T follicular helper cell (primary cell): ENCODE results near the gene CD180.

Source experiments
- DNase-seq: peaks from one replicate; pipeline ENCODE4 v3.0.0-alpha.2; 2020; ENCODE audit warnings: low read depth
- total RNA-seq, 2 experiments: gene quantifications; one replicate each; lab custom pipeline; 2026; lab: John Stamatoyannopoulos, UW

CD180 gene
- total RNA-seq: 0 reads per million in 2 experiments

DNA sequence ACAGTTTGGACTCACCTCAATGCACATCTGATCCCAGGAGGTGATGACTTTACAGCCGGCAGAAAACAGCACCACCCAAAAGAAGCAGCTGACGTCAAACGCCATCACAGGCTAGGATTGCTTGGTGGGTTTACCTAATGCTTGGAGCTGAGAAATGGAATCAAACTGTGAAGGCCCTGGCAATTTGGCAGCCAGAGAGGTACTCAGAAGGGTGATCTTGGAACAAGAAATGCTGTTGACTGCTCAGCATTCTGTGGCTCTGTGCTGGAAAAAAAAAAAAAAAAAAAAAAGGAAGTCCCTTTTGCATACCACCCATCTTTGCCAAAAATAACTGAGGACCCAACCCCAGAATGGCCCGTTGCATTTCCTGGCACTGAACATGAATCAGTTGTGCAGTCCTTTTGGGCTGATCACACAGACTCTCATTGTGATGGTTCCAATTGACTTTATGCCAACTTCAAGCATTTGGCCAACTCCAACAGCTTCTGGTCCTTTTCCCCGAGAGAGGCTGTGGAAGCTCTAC lies at the start of gene CD180:
Gene CD180 (minus strand): TSS at position 263 of the 523 bp plus-strand sequence. CDS start 158 bp downstream, at position 105.
- DNase-seq: no peak

DNA sequence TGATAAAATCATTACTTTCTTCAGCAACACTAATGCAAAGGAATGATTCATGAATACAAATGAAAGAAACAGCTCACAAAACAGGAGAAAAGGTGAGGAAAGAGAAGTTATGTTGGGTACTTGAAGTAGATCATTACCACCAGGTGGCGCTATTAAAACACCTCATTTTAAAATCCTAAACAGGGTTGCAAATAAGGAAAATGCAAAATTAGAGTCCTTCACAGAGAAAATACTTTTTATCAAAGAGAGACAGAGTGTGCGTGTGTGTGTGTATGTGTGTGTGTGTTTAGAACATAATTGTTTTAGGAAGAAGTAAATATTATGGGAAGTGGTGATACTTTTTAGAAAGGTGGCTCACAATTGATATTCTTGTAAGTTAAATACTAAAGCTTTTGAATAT lies 49.5 kb upstream of the CD180 start:
- DNase-seq: no peak

DNA sequence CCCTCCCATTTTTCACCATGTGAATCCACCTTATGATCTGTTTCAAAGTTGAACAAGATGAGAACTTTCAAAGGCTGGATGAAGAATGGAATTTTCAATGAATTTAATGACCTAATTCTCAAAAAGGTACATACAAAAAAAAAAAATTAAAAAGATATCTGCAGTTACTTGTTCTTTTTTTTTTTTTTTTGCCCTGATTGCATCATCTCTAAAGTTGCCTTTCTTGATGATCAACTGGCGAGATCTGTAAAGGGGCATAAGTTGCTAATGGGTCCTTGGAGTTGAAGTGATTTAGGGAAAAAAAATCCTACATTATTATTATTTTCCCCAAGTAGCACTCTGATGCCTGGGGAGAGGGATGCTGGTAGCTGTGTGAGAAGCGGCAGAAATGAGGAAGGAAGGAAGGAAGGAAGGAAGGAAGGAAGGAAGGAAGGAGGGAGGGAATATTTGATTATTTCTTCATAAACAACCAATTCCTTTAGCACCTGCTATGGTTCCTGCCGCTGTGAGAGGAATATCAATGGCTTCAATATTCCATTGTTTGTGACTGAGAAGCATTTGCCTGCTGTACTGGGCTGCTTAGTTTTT lies 48.8 kb upstream of the CD180 start:
- DNase-seq: no peak

DNA sequence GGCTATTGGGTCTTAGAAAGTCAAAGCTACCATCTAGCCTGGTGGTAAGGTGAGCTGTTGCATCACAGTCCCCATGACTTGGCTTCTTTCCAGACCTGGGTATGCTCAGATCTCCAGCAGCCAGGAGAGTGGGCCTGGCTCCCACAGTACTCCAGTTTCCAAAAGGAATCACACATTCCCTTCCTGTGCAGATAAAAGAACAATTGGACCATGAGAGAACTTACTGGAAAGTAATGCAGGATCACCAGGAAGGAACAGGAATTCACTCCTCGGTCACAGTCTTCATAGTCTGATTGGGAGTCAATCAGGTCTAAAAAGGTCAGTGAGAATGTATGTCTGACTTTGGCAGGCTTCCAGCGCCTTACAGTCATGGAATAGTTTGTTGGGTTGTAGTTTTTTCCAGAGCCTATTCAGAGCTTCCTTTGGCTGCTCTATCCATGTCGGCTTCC lies 47.8 kb upstream of the CD180 start:
- DNase-seq: no peak

DNA sequence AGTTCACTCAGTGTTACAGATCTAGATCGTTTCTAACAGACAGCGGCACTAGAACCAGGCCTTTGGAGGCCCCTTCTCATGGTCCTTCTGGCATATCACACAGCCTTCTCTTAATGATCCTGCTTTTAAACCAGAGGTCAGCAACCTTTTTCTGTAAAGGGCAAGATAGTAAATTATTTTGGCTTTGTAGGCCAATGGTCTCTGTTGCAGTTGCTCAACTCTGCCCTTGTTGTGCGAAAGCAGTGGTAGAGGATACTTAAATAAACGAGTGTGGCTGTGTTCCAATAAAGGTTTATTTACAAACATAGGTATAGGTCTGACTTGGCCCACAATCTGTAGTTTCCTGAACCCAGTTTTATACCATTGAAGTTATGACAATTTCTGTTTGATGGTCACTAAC lies 47.3 kb upstream of the CD180 start:
- DNase-seq: no peak

DNA sequence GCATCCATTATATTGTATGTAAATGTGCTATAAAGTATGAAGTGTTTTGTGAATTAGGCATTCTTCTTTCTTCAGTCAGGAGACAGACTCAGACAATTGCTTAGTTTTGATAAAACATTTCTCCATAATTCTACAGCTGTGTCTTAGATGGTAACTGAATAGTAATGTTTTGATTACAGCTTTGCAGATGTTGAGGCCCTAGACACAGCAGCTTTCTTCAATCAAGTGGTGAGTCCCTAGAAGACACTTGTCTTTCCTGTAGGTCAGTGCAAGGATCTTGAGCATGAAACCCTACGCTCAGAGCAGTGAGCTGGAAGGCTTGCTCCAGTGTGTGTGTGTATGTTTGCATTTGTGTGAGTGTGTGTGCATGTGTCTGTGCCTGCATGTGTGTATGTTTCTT lies 46.8 kb upstream of the CD180 start:
- no peak for DNase-seq

DNA sequence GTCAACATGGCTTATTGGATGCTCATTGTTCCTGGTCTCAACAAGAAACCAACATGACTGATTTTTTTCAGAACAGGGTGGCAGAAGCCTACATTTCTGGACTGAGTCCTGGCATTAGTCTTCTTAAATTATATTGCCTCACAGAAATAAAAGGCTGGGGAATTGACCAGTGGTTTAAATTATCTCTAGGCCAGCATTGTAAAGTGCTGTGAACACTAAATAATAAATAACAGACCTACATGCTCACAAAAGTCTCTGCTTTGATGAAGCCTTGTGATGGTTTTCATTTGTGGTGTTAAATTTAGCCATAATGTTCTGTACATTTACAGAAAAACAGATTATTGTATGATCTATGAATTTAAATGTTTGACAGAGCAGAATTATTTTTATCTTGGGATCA lies 44.7 kb upstream of the CD180 start:
- DNase-seq: no peak

DNA sequence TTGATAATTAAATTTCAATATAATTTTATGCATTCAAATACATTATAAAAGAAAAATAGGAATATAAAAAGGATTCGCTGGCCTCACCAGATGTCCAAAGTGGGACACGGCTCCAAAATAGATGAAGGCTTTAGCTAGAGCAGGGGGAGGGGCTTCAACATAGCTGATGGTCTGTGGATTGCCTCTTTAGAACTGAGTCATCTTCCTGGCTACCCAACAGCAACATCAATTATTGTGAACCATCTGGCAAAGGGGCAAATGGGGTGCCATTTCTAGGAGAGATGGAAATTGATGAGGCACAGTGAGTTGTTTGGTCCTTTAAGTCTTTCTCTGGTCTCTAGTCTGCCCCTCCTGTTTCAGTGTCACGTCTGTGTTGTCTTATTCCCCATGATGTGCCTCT lies 44.2 kb upstream of the CD180 start:
- no peak for DNase-seq

DNA sequence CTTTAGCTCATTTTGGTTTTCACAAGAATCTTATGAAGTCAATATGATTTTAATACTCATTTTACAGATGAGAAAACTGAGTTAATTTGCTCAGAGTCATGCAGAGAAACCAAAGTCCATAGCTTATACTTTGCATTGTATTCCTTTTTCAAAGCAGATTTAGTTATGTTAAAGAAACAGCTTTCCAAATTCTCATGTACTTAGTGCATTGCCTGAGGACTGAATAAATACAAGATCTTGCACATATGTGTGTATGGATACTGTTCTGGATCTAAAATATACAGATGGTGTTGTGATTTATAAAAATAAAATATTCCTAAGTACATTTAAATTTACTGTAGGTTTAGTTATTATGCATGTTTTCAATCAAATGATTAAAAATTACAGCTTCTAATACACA lies 43.5 kb upstream of the CD180 start:
- DNase-seq: no peak

DNA sequence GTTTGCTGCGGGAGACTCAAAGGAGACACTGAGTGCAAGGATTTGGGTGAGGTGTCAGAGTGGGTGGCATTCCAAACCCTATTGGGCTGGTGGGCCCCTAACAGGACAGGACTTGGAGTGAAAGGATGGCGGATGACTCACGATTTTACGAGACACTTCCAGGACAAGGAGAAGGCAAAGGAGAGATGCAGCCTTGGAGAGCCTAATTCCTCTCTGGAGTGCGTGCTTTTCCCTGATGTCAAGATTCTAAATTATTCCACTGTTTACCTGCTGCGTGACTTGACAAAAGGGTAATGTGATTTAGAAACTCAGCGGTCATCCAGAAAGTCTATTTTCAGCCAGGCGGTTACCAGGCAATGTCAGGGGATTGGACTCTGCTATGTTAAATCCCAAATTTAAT lies 41.6 kb upstream of the CD180 start:
- DNase-seq: no peak

DNA sequence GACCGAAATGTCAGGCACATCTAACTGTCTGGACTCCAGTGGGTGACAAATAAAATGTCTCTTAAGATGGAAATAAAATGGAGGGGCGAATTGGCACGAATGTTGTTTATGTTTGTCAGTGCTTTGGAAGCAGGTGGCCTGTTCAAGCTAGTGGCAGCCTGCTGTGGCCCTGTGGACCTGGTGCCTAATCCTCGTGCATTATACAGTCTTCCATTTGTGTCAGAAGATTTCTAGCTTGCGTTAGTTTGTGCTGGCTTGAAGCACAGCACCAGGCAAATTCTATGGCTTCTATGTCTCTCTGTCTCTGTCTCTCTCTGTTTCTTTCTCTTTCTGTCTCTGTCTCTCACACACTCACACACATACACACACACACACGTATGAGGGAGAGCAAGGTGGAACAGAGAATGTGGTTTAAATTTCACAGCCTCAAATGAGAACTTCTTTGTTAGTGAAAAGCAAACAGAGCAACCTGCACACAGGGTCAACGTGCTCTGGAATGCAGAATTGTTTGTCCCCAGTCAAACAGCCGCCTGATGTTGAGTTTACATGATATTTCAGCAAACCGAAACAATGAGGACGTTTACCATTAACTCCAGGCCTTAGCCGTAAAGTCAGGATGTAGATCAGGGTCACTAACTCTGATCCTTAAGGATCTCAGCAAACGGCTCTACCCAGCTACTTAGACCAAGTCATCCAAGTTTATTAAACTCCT lies 39.0 kb upstream of the CD180 start:
- DNase-seq: no peak

DNA sequence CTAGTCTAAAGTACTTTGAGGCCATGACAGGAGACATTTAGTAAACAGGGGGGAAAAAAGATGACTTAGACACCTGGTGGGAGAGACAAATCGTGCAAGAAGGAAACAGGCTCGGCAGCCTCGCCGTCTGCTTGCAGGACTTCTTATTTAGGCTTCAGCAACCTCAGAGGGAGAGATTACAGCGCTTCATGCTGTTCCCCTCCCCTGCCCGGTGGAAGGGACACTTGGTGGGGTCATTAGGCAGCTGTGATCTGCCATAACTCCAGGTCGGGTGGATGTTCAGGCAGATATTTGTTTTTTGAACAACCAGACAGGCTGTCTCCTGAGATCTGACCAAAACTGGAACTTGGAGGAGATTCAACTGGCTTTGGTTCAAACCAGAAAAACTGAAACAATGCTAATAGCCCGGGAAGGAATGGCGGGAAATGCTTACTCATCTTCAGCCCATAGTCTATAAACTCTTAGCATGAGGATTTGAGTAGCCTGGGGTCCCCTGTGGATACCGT lies 38.1 kb upstream of the CD180 start:
- DNase-seq: no peak

DNA sequence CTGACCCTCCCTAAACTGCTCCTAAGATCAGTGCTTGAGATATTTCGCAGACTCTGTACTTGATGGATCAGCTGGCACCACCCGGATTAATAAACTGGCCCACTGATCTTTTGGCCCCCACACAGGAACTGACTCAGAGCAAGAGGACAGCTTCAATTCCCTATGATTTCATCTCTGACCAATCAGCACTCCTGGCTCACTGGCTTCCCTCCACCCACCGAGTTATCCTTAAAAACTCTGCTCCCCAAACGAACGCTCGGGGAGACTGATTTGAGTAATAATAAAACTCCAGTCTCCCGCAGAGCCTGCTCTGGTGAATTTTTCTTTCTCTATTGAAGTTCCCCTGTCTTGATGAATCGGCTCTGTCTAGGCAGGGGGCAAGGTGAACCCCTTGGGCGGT lies 36.5 kb upstream of the CD180 start:
- DNase-seq: no peak

DNA sequence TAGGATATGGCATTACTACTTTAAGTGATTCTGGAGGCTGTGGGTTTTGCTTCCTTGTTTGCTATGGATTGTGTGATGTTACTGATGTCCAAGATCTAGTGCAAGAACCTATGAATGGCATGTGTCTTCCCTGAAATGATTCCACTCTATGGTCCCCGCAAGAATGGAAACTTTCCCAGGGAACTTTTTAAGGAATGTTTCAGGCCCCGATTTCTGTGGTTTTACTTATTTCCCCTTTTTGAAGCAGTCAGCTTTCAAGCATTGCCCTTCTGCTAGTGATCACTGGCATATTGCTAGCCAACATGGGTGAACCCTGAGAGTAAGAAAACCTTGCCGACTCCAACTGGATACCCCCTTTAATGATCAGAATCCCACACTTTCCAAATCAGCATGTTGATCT lies 26.6 kb upstream of the CD180 start:
- no peak for DNase-seq

DNA sequence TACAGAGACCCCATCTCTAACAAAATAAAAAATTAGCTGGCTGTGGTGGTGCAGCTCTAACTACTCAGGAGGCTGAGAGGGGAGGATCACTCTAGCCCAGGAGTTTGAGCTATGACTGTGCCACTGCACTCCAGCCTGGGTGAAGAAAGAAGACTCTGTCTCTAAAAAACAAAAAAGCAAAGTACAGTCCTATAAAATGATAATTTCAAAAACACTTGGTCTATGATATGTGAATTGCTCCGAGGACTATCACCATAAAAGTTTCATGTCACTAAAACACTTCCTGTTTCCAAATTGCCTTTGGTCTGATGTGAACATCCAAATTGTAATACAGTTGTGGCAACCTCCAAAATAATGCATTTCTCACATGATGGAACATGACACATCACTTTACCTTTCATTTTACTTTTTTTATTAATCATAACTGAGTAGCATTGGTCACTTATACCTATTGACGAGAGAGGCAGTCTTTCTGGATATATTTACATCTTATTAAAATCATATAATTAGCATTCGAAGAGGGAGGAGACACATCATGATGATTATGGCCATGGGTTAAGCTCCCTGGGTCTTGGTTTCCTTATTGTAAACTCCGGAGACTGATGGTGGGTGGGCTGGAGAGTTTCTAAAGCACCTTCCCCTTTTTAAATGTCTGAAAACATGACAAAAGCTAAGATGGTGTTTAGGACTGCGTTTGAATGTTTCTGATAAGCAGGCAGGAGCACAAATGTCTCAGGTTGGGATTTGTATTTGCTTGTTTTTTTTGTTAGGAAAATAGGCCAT lies 25.8 kb upstream of the CD180 start:
- no peak for DNase-seq

DNA sequence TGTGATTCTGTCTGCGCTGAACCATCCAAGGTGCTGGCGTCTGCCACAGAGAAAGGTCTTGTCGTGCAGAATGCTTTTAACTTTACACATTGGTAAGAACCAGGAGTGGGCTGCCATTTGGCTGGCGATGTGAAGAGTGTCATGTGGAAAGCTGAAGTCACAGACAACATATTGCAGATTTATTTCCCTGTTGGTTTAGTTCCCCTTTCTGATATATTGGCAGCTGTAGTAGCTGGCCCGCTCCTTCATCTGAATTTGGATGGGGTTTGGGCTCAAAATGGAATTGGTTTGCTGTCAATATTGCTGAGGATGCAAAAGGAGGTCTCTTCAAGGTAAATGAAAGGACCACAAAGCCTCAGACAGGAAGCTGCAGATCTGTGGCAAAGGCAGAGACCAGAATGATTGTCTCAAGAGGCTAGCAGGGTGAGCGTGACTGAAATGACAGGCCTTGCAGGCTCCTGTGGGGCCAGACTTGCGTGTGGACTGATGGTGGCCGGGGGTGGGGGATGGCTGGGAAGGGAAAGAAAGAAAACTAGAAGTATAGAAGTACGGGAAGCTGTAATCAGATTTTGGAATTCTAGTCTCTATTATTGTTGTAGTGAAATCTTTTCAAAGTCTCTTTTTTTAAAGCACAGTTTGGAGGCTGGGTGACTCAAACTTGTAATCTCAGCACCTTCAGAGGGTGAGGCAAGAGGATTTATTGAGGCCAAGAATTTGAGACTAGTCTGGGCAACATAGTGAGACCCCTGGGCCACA lies 25.1 kb upstream of the CD180 start:
- DNase-seq: peak; percentile 7

DNA sequence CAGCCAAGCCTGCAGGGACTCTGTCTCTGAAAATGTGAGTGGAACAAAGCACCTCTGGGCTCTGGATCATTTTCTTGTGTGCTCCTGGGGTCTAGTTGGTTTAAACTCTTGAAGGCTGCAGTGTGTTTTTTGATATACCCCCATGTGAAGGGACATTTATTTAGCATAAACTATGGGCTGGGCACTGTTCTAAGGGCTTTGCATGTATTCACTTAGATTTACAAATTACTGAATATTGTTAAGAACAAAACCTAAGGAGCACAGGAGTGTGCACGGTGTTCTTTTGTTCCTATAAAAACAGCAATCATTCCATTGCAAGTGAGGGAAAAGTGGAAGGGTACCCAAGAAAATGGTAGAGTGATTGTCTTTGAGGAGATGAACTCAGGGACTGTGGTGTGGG lies 20.0 kb upstream of the CD180 start:
- DNase-seq: no peak

DNA sequence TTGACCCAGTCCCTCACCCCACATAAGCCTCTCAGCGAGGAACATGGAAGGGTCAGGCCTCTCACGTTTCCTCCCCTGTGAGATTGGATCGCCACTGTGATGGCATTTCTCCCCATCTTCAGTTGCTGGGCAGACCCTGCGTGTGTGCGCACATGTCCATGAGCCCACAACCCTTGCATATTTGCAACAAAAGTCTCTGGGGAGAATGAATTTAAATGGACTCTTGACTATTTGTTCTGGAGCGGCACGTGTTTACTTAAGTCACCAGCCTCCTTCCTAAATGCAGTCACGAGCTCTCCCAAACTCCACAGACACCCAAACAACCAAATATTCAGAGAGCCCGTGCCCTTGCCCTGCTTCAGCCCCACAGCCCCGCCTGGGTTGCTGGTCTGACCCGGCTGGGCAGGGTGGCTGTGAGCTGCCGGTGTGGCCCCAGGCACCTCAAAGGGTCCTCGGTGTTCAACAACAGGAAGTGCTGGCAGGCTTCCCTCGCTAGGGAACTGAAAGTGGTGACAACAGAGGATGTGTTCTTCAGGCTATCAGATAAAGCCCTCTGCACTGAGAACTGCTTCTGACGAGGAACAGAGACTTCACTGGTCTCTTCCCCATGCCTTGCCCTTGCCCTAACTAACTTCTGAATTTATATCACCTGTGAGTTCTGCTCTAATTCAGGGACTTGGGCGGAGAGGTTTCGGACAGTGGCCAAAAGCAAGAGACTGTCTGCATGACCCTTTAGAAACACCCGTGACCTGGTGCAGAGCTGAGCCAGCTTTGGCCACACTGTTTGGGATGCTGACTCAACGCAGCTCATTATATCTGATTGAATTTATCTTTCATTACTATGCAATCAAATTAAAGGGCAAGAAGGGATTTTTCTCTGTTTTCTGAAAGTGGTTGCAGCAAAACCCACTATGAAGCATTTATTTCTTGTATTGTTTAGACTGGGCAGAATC lies 19.2 kb upstream of the CD180 start:
- DNase-seq: peak; percentile 49

DNA sequence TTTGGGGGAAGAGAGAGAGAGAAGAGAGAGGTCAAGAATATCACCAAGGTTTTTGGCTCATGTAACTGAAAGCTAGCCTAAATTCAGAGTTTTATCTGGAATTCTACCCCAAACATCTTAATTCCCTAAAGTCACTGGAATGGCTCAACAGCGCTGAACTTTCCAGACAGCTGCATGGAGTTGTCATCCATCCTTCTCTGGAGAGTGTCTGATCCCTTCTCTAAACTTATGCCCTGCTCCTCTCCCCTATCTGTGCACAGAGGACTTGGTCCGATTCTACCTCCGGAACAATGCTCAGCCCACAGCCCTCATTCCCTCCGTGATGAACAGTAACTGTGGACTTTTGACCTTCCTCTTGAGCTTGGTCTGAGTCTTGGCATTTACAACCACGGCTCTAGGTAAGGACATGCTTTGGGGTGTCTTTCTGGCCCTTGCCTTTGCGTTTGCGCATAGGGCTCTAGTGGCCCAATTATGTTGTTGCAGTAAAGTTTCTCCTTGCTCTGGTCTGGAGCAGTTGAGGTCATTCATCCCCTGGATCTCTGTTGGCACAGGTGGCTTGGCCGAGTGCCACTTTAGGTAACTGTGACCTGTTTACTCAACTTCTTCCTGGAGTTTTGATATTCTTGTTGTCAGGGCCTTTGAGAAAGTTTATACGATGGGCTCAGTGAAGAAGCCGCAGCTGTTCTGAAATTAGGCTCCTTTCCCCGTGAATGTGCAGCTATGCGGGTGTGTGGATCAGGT lies 18.3 kb upstream of the CD180 start:
- no peak for DNase-seq

DNA sequence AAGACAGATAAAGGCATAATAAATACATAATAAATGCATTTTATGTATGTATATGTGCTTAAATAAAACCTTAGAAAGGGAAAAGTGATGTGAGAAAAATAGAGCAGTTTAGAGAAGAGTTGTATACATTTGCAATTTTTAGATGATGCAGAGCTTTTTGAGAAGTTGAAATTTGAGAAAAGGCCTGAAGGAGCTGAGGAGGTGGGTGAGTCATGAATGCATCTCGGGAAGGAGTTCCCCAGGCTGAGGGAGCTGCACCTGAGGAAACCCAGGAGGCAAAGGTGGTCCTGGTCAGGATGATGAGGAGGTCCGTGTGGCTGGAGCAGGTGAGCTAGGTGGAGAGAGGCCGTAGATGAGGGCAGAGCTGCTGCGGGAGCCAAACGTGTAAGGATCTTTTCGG lies 17.4 kb upstream of the CD180 start:
- no peak for DNase-seq
